DOHH2 (cell line): Measurements from ENCODE around the gene GPR119.

ENCODE experiments used
- H3F3A ChIP-seq: fragments of 200-600 bp; sonication (generic), shearing (Covaris generic); 2 replicates; pipeline ENCODE4 v1.6.0; 2016; ENCODE audit warnings: antibody characterized with exemption, mild to moderate bottlenecking; ENCODE audit not compliant: control insufficient read depth, insufficient read depth
- H3K27ac ChIP-seq: fragments of 200-600 bp; sonication (generic); 2 replicates; pipeline ENCODE4 v1.5.1; 2014; ENCODE audit warnings: low read depth, mild to moderate bottlenecking, low read length, moderate library complexity
- H3K27me3 ChIP-seq: fragments of 200-600 bp; sonication (generic); 2 replicates; pipeline ENCODE4 v1.6.1; 2014; ENCODE audit warnings: mild to moderate bottlenecking, low read length, mixed read lengths; ENCODE audit not compliant: control insufficient read depth
- H3K36me3 ChIP-seq: fragments of 200-600 bp; sonication (generic); 2 replicates; pipeline ENCODE4 v1.6.1; 2014; ENCODE audit warnings: mild to moderate bottlenecking, low read length, moderate library complexity, mixed read lengths; ENCODE audit not compliant: control insufficient read depth
- H3K4me1 ChIP-seq: fragments of 200-600 bp; sonication (generic); 2 replicates; pipeline ENCODE4 v1.6.1; 2014; ENCODE audit warnings: mild to moderate bottlenecking, low read length, mixed read lengths; ENCODE audit not compliant: control insufficient read depth
- H3K4me2 ChIP-seq: fragments of 200-600 bp; sonication (generic); 2 replicates; pipeline ENCODE4 v1.6.0; 2014; ENCODE audit warnings: mild to moderate bottlenecking, low read length, moderate library complexity
- H3K4me3 ChIP-seq: fragments of 200-600 bp; sonication (generic); 2 replicates; pipeline ENCODE4 v1.5.1; 2014; ENCODE audit warnings: mild to moderate bottlenecking, low read length, mixed read lengths
- H3K79me2 ChIP-seq: fragments of 200-600 bp; sonication (generic); 2 replicates; pipeline ENCODE4 v1.6.1; 2014; ENCODE audit warnings: mild to moderate bottlenecking, low read length, mixed read lengths; ENCODE audit not compliant: control insufficient read depth
- H3K9me2 ChIP-seq: fragments of 200-600 bp; sonication (generic); replicated peaks from 2 replicates; pipeline ENCODE4 v1.6.1; 2014; ENCODE audit warnings: mild to moderate bottlenecking, low read length, mixed read lengths; ENCODE audit not compliant: control insufficient read depth
- H3K9me3 ChIP-seq: fragments of 200-600 bp; sonication (generic); 2 replicates; pipeline ENCODE4 v1.6.1; 2014; ENCODE audit warnings: antibody characterized with exemption, low read length, mixed read lengths; ENCODE audit not compliant: control insufficient read depth, insufficient read depth
- H4K20me1 ChIP-seq: fragments of 200-600 bp; sonication (generic); 2 replicates; pipeline ENCODE4 v1.6.0; 2014; ENCODE audit warnings: low read depth, mild to moderate bottlenecking, antibody characterized with exemption, low read length, moderate library complexity; ENCODE audit not compliant: control insufficient read depth, insufficient read depth
- EZH2phosphoT487 ChIP-seq: fragments of 200-600 bp; sonication (generic); IDR thresholded peaks from 2 replicates; pipeline ENCODE4 v1.6.1; 2017; ENCODE audit warnings: borderline replicate concordance, mild to moderate bottlenecking, antibody characterized with exemption, low read length, moderate library complexity, mixed read lengths
- TF ChIP-seq, protein P1 (sequence below): fragments of 200-600 bp; sonication (generic); IDR thresholded peaks from one replicate; pipeline ENCODE4 v1.5.1; 2014; ENCODE audit warnings: antibody characterized with exemption, mild to moderate bottlenecking, low read depth, low read length; ENCODE audit not compliant: poor library complexity, severe bottlenecking

Gene GPR119

DNA sequence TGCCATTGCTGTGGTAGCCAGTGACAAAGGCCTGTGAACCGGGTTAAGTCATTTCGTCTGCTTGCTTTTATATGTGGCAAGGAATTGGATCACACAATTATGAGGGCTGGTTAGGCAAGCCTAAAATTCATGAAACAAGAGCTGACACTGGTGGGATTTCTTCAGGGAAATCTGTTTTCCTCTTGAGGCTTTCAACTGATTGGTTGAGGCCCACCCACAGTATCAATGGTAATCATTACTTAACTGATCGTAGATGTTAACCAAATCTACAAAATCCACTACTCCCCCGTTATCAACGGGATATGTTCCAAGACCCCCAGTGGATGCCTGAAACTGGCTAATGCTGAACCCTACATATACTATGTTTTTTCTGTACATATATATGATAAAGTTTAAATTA lies 29.3 kb upstream of the GPR119 start:
- Histone ChIP-seq H4K20me1 (no peaks in the 10 kb centered on the region), H3K4me2 (no peak overlapping the region), H3K9me3 (no peaks in the 10 kb centered on the region), H3K27me3 (no peaks in the 10 kb centered on the region), H3K9me2 (no peaks in the 10 kb centered on the region), H3K4me1 (no peaks in the 10 kb centered on the region), H3K27ac (no peak overlapping the region), H3F3A (no peaks in the 10 kb centered on the region), H3K4me3 (no peak overlapping the region), H3K79me2 (no peaks in the 10 kb centered on the region), H3K36me3 (peaks cover 12% of the 10 kb centered on the region)
- TF ChIP-seq, protein P1, sequence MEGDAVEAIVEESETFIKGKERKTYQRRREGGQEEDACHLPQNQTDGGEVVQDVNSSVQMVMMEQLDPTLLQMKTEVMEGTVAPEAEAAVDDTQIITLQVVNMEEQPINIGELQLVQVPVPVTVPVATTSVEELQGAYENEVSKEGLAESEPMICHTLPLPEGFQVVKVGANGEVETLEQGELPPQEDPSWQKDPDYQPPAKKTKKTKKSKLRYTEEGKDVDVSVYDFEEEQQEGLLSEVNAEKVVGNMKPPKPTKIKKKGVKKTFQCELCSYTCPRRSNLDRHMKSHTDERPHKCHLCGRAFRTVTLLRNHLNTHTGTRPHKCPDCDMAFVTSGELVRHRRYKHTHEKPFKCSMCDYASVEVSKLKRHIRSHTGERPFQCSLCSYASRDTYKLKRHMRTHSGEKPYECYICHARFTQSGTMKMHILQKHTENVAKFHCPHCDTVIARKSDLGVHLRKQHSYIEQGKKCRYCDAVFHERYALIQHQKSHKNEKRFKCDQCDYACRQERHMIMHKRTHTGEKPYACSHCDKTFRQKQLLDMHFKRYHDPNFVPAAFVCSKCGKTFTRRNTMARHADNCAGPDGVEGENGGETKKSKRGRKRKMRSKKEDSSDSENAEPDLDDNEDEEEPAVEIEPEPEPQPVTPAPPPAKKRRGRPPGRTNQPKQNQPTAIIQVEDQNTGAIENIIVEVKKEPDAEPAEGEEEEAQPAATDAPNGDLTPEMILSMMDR: no peak
- TF ChIP-seq EZH2phosphoT487: no peak

DNA sequence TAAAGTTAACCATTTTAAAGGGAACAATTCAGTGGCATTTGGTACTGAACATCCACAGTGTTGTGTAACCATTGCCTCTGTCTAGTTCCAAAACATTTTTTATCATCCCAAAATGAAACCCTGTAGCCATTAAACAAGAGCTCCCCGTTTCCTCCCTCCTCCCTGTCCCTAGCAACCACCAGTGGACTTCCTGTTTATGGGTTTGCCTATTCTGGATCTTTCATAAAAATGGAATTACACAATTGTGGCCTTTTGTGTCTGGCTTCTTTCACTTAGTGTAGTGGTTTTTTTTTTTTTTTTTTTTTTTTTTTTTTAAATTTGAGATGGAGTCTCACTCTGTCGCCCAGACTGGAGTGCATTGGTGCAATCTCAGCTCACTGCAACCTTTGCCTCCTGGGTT lies 27.9 kb upstream of the GPR119 start:
- TF ChIP-seq EZH2phosphoT487: no peak
- TF ChIP-seq, protein P1: no peak
- Histone ChIP-seq H3K36me3 (peaks cover 17% of the 10 kb centered on the region), H3K9me3 (no peaks in the 10 kb centered on the region)

DNA sequence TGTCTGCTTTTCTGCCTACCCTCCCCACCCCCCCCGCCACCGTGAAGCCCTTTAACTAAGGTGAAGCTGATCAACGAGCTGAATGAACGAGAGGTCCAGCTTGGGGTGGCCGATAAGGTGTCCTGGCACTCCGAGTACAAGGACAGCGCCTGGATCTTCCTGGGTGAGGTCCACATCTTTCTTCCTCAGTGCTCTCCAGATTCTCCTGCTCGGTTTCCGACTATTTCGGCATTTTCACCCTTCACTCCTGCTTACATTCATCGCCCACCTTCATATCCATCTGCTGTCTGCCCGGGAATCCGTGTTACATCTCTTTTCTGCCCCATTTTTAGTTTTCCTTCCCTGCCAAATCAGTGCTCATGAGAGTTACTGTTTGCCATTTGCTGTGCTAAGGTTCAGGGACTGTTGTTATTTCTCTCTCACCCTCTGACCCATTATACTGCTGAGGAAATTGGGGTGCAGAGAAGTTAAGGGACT lies 16.8 kb upstream of the GPR119 start:
- peaks cover 8% of the 10 kb centered on the region for H3K4me1 ChIP-seq
- no peaks in the 10 kb centered on the region for H3K9me3 ChIP-seq
- H3K27me3 ChIP-seq: no peaks in the 10 kb centered on the region
- H3K79me2 ChIP-seq: peaks cover 23% of the 10 kb centered on the region
- no peak for TF ChIP-seq EZH2phosphoT487
- TF ChIP-seq, protein P1: no peak
- peaks cover 9% of the 10 kb centered on the region for H3K36me3 ChIP-seq
- peak overlapping the region; percentile 80 for H3K4me3 ChIP-seq
- no peaks in the 10 kb centered on the region for H3F3A ChIP-seq
- no peaks in the 10 kb centered on the region for H4K20me1 ChIP-seq
- H3K27ac ChIP-seq: no peak overlapping the region
- peak overlapping the region; percentile 79 for H3K4me2 ChIP-seq
- H3K9me2 ChIP-seq: no peaks in the 10 kb centered on the region

More for the DNA sequence above, 27.9 kb upstream of the GPR119 start:
- Histone ChIP-seq H3K4me1 (no peaks in the 10 kb centered on the region), H4K20me1 (no peaks in the 10 kb centered on the region), H3K9me2 (no peaks in the 10 kb centered on the region), H3K79me2 (no peaks in the 10 kb centered on the region), H3K4me2 (no peak overlapping the region), H3K4me3 (no peak overlapping the region), H3K27ac (no peak overlapping the region), H3K27me3 (no peaks in the 10 kb centered on the region), H3F3A (no peaks in the 10 kb centered on the region)
